HuH-7 (cell line): ENCODE results near the gene TTC7B.
"Not testable (repeated sequence)": the region's sequence is repeated elsewhere in the genome, so short reads cannot be mapped to it uniquely, and the experiment has no call there.

Experiments
- DNase-seq: peaks from one replicate; pipeline ENCODE4 v3.0.0; 2011; ENCODE audit warnings: low spot score

The TTC7B gene

GRCh38 chr14:90544971-90545370 is 271.3 kb downstream of the TTC7B start:
- DNase-seq = no peak

- DNase-seq = no peak
These were observed 271.7 kb downstream of the TTC7B start for GRCh38 chr14:90544566-90544965.

- no peak for DNase-seq
These were observed 272.4 kb downstream of the TTC7B start for GRCh38 chr14:90543876-90544275.

DNA sequence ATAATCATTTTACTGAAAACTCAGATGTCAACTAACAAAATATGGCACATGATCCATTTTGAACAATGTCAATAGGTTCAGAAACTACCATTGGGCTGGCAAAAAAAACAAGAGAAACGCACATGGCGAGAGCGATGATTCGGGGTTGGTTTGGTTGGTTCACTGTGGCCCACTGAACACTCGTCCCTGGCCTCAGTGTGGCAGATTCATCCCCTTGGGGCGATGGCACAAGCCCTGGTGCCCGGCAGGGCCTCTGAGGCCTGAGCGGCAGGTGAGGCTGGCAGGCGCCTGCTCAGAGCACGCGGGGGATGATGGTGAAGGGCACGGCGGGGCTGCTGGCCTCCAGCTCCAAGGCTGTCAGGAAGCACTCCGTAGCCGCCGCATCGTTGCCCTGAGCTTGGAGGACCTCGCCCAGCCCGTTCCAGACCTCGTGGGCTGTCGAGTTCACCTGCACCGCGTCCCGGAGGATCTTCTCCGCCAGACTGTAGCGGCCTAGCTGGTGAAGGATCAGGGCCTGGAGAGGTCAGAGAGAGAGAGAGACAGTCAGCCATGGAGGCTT is 275.1 kb downstream of the TTC7B start:
- DNase-seq = no peak

GRCh38 chr14:90540437-90540836 is 275.8 kb downstream of the TTC7B start:
- no peak for DNase-seq

DNA sequence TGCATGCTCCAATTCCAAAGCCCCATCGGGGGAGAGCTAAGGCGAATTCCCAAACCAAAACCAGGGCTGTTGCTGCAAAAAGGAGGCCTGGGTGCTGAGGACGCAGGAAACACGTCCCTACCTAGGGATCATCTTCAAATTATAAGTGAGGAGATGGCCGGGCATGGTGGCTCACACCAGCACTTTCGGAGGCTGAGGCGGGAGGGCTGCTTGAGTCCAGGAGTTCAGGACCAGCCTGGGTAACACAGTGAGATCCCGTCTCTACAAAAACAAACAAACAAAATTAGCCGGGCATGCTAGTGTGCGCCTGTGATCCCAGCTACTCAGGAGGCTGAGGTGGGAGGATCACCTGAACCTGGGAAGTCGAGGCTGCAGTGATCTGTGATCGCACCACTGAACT is 276.2 kb downstream of the TTC7B start:
- DNase-seq = no peak

GRCh38 chr14:90539496-90539775 is 276.8 kb downstream of the TTC7B start:
- DNase-seq = no peak

GRCh38 chr14:90538716-90539495 is 277.3 kb downstream of the TTC7B start:
- no peak for DNase-seq

GRCh38 chr14:90538095-90538494 is 278.1 kb downstream of the TTC7B start:
- DNase-seq = no peak

DNA sequence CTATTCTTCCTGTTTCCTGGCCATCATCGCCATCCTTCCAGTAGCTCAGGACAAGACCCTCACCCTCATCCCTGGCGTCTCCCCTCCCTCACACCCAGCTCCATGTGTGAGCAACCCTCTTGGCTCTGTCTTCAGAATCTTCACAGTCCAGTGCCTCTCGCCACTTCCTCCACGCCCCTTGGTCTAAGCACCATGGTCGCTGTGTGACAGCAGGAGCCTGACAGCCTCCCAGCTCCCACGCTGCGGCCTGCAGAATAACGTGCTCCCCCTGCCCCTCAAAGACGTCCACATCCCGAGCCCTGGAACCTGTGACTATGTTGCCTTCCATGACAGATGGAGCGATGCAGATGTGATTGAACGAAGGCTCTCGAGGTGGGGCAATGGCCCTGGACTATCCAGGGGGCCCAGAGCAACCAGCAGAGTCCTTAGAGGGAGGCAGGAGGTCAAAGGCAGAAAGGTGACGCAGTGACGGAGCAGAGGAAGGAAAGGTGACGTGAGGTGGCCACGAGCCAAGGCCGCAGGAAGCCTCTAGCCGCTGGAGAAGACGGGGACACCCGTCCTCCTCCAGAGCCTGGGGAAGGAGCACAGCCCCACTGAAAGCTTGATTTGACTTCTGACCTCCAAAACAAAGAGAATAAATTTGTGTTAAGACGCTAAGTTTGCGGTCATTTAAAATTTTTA is 279.6 kb downstream of the TTC7B start:
- DNase-seq = no peak

DNA sequence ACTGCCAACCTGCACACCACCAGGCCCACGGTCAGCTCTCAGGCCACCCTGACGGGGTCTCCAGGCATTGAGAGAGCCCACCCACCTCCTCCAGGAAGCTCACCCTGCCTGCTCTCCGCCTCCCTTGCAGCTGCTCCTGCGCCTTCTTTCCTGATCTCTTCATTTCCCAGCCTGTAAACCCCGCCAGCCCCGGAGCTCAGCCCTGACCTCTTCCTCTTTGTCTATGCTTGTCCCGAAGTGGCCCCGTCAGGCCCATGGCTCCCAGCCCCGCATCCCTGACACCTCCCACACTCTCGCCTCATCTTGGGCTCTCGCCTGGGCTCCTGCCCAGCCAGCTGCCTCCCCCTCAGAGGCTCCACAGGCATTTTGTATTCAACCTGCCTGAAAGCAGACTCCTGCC is 280.1 kb downstream of the TTC7B start:
- DNase-seq = no peak

DNA sequence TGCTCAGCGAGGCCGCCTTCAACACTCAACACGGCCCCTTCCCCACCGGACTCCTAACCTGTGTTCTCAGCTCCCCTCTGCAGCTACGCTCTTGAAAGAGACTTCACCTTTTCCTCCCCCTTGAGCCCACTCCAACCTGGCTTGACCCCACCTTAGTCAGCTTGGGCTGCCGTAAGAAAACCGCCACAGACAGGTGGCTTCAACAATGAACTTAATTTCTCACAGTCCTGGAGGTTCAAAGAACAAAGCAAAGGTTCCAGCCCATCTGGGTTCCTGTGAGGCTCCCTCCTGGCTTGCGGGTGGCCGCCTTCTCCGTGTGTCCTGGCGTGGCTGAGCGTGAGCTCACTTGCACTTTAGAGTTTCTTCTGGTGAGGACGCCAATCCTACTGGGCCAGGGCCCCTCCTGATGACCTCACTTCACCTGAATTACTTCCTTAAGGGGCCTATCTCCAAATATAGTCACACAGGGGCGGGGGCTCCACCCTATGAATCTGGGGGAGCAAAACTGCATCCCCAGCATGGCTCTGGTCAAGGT is 280.6 kb downstream of the TTC7B start:
- DNase-seq = no peak

- no peak for DNase-seq
These were observed 281.2 kb downstream of the TTC7B start for GRCh38 chr14:90534838-90535555.

DNA sequence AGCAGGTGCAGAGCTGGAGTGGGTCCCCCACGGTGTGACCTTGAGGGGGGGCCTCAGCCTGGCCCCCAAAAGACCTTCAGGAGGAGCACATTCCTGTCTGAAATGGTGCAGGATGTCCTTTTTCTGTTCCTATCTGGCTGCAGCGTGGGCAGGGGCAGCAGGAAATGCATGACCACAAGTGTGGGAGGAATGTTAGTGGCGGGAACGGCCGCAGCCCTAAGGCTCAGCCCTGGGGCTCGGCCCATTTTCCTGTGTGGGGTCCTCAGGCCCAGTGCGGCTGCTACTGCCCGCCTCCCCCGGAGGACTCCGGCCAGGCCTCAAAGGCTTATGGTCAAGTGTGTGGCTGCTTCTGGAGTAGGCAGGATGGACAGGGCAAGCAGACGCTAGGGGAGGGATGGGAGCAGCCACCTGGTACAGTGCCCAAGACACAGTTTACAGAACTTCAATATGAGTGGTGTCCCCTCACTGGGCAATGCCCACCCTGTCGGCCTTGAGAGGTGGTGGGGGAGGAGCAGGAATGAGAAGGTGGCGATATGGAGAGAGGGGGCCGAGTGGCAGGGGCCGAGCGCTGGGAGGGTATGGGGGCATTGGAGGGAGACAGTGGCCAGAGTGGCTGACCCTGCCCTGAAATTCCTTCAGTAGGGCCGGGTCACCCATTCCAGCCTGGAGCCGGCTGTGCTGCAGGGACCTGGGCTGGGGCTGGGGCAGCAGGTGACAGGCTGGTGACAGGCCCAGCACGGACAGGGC is 282.0 kb downstream of the TTC7B start:
- DNase-seq = no peak

DNA sequence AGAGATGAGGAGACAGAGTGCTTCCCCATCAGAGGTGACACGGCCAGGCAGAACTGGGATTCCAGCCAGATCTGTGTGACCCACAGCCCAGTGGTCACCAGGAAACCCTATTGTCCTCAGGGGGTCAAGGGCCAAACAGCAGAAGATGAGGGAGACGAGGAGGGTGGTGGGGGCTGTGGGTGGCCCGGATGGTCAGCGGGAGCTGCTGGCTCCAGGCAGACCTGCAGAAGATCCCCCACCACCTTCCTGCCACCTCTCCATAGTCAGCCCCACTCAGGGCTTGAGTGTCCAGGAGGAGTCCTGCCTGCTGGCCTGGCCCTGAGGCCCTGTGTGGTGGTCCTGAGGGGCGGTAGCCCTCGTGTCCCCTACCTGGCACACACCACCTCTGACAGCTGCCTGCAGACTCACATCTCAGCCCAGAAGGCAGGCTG is 282.6 kb downstream of the TTC7B start:
- DNase-seq = no peak

DNA sequence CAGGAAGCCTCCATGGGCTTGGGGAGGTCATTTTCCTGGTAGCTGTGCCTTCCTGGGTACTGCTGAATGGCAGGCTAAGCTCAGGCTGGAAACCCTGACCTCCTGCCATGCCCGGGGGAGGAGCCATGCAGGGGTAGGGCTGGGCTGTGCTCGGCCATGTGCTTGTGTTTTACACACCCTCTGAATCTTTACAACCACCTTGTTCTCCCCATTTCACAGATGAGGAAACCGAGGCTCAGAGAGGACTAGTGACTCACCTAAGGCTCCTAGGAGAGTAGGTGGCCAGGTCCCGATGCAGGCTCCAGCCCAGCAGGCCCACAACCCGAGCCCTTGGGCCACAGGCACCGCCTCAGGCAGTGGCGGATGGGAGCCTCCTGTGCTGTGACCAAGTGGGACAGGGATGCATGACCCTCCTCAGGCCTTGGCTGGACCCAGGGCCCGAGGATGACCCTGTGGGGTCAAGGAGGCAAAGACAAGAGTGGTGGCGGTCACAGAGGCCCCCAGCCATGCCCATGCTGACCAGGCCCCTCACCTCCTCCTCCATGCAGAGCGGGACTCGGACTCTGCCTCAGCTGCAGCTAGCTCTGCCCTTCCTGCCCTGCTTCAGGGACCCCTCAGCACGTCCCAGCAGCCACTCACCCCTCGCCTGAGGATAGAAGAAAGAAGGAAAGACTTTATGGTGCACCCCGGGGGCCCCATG is 283.3 kb downstream of the TTC7B start:
- DNase-seq = no peak

DNA sequence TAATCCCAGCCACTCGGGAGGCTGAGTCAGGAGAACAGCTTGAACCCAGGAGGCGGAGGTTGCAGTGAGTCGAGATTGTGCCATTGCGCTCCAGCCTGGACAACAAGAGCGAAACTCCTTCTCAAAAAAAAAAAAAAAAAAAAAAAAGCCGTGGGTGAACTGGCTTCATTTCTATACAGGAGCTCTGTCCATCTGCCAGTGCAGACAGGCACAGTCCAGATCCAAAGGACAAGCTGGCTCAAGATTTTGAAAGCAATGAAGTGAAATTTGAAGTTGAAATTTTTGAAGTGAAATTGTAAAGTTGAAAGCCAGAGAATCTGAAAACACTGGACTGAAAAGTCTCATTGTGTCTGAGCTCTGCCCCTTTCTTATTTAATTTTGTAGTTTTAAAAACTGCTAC is 284.7 kb downstream of the TTC7B start:
- DNase-seq = no peak

DNA sequence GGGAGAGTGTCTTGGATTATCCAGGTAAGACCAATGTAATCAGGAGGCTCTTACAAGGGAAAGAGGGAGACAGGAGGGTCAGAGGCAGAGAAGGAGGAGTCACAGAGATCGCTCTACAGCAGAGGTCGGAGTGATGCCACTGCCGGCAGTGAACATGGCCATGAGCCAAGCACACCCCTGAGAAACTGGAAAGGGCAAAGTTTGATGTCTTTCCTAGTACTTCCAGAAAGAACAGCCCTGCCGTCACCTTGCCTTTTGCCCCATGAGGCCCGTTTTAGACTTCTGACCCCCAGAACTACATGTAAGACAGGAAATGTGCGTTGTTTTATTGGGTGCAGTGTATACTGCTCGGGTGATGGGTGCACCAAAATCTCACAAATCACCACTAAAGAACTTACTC is 285.7 kb downstream of the TTC7B start:
- no peak for DNase-seq

- DNase-seq = no peak
These were observed 288.3 kb downstream of the TTC7B start for GRCh38 chr14:90527978-90528377.

- DNase-seq = not testable (repeated sequence)
These were observed 289.7 kb downstream of the TTC7B start for GRCh38 chr14:90526536-90526935.

- not testable (repeated sequence) for DNase-seq
These were observed 290.7 kb downstream of the TTC7B start for GRCh38 chr14:90525353-90526028.
